GM21360 (cell line): ENCODE results near the gene MRFAP1.
"Not testable (repeated sequence)": the region's sequence is repeated elsewhere in the genome, so short reads cannot be mapped to it uniquely, and the experiment has no call there.

Experiments used
- ATAC-seq: cut with Tn5 transposase; IDR thresholded peaks from one replicate; pipeline ENCODE4 v1.9.1; 2021; ENCODE audit warnings: mild to moderate bottlenecking, moderate library complexity; ENCODE audit not compliant: unreplicated experiment

The MRFAP1 gene

DNA sequence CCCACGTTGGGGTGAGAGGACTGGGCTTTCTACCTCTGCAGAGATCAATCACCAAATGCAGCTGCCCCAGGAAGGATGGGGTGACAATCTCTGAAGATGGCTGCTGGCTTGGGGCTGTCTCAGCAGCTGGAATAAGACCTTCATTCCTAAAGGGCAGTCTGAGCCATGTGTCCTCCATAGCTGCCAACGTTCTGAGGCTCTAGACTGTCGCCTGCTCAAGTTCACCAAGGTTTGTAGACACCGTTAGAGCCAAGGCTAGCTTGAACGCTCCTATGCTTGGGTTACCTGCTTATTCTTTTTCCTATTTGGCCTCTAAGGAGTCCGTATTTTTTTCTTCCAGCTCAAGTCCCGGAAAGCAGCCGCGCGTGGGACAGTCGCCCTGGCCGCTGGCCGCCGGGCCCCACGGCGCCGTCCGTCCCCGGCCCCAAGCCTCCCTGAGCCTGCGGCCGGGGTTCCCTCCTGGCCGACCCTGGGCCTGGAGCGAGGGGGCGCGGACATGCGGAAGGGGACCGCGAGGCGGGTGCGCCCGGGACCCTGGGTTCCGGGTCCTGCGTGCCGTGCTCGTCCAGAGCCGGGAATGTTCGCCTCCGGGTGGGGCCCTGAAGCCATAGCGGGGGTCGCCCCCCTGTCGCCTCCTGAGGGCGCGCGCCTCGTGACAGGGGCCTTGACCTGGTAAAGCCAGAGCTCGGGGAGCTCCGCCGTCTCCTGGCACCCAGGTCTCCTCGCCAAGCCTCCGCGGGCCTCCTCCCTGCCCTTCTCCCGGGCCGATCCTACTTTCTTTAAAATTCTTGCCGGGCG, 23.3 kb downstream of the MRFAP1 start:
- ATAC-seq: no peak

GRCh38 chr4:6665320-6665654, 24.8 kb downstream of the MRFAP1 start:
- ATAC-seq: no peak

- ATAC-seq: no peak
Observed at GRCh38 chr4:6668391-6668790, 27.9 kb downstream of the MRFAP1 start.

- no peak for ATAC-seq
Observed at GRCh38 chr4:6671648-6672047, 31.2 kb downstream of the MRFAP1 start.

- ATAC-seq: no peak
Observed at GRCh38 chr4:6672131-6672530, 31.6 kb downstream of the MRFAP1 start.

DNA sequence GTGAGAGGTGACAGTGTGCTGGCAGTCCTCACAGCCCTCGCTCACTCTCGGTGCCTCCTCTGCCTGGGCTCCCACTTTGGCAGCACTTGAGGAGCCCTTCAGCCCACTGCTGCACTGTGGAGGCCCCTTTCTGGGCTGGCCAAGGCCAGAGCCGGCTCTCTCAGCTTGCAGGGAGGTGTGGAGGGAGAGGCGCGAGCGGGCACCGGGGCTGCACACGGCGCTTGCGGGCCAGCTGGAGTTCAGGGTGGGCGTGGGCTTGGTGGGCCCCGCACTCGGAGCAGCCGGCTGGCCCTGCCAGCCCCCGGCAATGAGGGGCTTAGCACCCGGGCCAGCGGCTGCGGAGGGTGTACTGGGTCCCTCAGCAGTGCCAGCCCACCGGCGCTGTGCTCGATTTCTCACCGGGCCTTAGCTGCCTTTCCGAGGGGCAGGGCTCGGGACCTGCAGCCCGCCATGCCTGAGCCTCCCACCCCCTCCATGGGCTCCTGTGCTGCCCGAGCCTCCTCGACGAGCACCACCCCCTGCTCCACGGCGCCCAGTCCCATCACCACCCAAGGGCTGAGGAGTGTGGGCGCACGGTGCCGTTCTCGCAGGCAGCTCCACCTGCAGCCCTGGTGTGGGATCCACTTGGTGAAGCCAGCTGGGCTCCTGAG, 32.2 kb downstream of the MRFAP1 start:
- not testable (repeated sequence) for ATAC-seq

- ATAC-seq: not testable (repeated sequence)
Observed at GRCh38 chr4:6673191-6673659, 32.7 kb downstream of the MRFAP1 start.

- ATAC-seq: peak; percentile 68
Observed at GRCh38 chr4:6673660-6674499, 33.4 kb downstream of the MRFAP1 start.

- ATAC-seq: peak; percentile 37
Observed at GRCh38 chr4:6674500-6675149, 34.1 kb downstream of the MRFAP1 start.

GRCh38 chr4:6676722-6677558, 36.5 kb downstream of the MRFAP1 start:
- no peak for ATAC-seq

DNA sequence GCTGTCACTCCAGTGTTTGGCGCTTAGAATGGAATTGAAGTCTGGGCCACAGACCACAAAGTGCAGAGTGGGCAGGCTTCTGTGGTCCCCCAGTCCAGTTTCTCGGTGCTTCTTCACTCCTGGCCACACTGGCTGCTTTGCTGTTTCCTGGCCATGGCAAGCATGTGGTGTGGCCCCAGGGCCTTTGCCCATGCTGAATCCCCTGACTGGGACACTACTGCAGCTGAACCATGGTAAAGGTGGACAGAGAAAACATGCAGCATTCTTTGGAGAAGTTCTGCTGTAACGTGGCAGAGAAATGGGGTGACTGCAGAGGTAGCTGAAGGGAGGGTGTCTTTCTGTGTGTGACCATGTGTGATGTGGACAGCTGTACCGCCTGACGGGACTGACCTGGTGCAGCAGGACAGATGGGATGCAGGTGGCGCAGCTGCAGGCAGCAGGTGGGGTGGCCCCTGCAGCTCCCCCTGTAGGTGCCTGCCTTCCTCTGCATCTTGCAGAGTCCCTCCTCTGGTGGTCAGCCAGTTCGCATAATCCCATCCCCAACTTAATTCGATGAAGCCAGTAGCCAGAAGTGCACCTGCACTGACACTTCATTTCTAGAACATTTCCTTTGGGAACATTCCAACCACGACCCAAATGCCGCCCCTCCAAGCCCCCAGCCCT, 40.0 kb downstream of the MRFAP1 start:
- ATAC-seq: no peak

DNA sequence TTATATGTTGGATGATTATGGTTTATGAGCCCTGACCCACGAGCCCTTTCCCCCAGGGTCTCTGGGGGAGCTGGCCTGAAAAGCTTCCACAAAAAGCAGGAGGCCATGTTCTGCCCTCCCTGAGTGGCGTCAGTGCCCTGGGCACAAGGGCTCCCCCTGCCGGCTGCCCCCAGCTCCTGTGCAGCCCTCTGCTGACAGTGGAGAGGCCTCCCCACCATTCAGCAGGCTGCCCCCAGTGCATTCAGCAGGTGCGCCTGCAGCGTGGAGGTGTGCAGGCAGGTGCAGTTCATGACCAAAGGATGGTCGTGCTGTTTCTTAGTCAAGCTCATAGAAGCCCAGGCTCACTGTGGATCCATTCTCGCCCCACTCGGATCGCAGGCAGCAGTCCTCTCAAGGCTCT, 40.7 kb downstream of the MRFAP1 start:
- no peak for ATAC-seq

DNA sequence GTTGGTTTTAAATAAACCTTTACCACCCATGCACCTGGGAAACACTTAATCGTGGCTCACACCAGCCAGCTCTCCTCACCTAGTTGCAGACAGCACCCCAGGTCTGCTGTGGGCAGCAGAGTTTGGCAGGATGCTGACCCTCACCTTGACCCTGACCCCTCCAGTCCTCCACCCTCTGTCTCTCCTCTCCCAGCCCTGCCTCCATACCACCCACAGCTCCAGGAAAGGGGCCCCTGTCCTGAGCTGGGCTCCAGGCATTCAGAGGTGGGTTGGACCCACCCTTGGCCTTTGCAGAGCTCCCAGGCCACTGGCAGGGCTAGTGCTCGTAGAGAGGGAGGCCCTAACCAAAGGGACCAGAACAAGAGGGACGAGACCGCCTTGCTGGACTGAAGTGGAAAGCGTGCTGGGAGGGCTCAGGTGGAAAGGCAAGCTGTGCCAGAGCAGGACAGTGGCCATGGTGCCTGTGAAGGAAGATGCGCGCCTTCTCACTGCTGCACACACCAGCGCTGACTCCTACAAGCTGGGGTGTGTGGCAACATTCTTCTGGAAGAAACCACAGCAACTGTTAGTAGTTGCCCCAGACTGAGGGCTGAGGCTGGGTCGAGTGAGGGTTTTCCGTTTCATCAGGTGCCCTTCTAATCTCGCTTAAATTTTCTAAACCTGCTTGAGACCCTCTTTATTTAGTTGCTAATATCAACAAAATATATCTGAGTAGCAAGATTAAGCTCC, 42.5 kb downstream of the MRFAP1 start:
- no peak for ATAC-seq

- ATAC-seq: no peak
Observed at GRCh38 chr4:6684656-6685055, 44.2 kb downstream of the MRFAP1 start.

DNA sequence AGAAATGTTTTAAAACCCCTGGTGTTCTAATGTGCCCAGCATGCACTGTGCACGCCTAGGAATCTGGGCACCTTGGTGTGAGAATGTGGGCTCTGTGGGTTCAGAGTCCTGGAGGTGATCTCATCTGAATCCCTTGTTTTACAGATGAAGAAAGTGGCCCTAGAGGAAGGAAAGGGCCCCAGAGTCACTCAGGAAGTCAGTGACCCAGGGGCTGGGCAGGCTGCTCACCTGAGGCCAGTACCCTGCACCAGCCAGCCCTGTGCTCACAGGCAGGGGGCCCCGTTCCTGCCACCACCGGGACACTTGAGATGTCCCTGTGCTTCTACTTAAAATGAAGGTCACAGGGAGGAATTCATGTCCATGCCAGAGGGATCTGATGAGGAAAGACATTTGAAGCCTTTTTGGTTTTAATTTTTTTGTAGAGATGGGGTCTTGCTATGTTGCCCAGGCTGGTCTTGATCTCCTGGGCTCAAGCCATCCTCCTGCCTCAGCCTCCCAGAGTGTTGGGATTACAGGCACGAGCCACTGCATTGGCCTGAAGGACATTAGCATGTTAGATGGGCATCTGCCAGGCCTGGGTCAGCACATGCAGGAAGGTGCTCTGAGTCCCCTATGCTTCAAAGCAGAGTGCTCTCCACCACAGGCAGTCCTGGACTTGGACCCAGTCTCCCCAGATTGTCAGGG, 45.8 kb downstream of the MRFAP1 start:
- no peak for ATAC-seq

- ATAC-seq: no peak
Observed at GRCh38 chr4:6687947-6688878, 47.7 kb downstream of the MRFAP1 start.

GRCh38 chr4:6688879-6689505, 48.5 kb downstream of the MRFAP1 start:
- ATAC-seq: peak; percentile 64
